Gastrocnemius medialis (tissue), 4 donors: ENCODE measurements around the gene SRGN.

Source experiments
- CTCF ChIP-seq, 5 experiments: fragments of 450-650 bp in 3 of 5; fragments of 200-600 bp in 2 of 5; sonication (generic) in 2 of 5; IDR thresholded peaks in 4 of 5; conservative IDR thresholded peaks in 1 of 5; 1 replicate in 4 of 5; 2 replicates in 1 of 5; pipeline ENCODE4 v1.5.1; 2016 to 2019; ENCODE audit warnings: antibody characterized with exemption in 5 of 5, mild to moderate bottlenecking in 3 of 5, moderate library complexity in 3 of 5
- POLR2A ChIP-seq, 2 donors: fragments of 450-650 bp; IDR thresholded peaks; one replicate each; pipeline ENCODE4 v1.6.1; 2017; ENCODE audit warnings: antibody characterized with exemption in 2 of 2, mild to moderate bottlenecking in 2 of 2, moderate library complexity in 2 of 2

- no peak for TF ChIP-seq POLR2A (IDR thresholded peaks at IDR 0.05)
- TF ChIP-seq CTCF (IDR thresholded peaks at IDR 0.05 in 4 of 5, conservative IDR thresholded peaks at IDR 0.05 in 1 of 5): no peak
These were observed 19.2 kb downstream of the SRGN start for GRCh38 chr10:69107176-69107490.
